NB4 (cell line): Measurements from ENCODE around the gene PDE4DIP.
"Not testable (repeated sequence)": the region's sequence is repeated elsewhere in the genome, so short reads cannot be mapped to it uniquely, and the experiment has no call there.

Experiments used
- DNase-seq: peaks from one replicate; pipeline ENCODE4 v3.0.0; 2010; ENCODE audit warnings: low read depth
- H3K4me3 ChIP-seq: one replicate; pipeline ENCODE4 v1.5.1; 2011; ENCODE audit warnings: mild to moderate bottlenecking, low read depth, low read length, moderate library complexity

Gene PDE4DIP

GRCh38 chr1:148844220-148844619, at the start of gene PDE4DIP:
TSS of gene PDE4DIP (plus strand) at chr1:148844428. CDS start at chr1:148844775, 347 bp downstream.
- not testable (repeated sequence) for DNase-seq

DNA sequence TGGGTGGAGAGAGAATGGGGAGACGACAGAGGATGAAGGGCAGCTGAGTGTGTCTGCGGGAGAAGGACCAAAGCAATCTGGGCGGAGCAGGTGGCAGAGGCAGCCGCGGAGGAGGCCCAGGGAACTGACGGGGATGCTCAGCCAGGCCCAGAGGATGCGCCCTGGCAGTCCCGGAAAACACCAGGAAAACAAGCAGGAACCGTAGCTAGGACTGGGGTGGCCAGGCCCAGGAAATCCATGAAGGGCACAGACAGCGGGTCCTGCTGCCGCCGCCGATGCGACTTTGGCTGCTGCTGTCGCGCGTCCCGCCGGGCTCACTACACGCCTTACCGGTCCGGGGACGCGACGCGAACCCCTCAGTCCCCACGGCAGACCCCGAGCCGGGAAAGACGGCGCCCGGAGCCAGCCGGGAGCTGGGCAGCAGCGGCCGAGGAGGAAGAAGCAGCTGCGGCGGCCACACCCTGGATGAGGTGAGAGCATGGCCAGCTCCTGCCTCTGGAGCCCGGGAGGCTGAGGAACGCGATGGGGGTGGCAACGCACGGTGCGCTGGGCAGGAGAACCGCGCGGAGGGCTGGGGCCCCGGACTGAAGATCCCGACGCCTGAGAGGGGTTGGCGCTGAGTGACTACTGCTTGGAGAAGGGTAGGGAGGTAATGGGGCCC, 35.8 kb upstream of the PDE4DIP start:
- not testable (repeated sequence) for DNase-seq, H3K4me3 ChIP-seq

More at GRCh38 chr1:148844220-148844619, at the start of gene PDE4DIP:
- H3K4me3 ChIP-seq = not testable (repeated sequence)

DNA sequence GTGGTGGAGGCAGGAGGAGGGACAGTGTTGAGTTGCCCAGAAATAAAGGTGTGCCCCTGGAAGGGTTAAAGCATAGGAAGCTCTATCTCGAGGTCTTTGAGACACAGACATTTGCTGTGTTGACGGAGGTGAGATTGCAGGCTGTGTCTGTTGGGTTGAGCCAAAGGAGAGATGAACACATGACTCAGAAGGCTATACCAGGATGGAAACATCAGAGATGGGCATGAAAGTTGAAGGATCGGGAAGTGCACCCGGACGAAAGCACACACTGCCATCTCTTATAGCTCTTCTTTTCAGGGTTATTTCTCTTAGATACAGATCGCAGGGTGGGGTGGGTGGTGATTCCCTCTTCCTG, 35.3 kb upstream of the PDE4DIP start:
- not testable (repeated sequence) for DNase-seq, H3K4me3 ChIP-seq

- DNase-seq, H3K4me3 ChIP-seq: not testable (repeated sequence)
These were observed 22.0 kb upstream of the PDE4DIP start for GRCh38 chr1:148822180-148822579.

- DNase-seq, H3K4me3 ChIP-seq: not testable (repeated sequence)
These were observed 20.4 kb upstream of the PDE4DIP start for GRCh38 chr1:148823822-148824221.

DNA sequence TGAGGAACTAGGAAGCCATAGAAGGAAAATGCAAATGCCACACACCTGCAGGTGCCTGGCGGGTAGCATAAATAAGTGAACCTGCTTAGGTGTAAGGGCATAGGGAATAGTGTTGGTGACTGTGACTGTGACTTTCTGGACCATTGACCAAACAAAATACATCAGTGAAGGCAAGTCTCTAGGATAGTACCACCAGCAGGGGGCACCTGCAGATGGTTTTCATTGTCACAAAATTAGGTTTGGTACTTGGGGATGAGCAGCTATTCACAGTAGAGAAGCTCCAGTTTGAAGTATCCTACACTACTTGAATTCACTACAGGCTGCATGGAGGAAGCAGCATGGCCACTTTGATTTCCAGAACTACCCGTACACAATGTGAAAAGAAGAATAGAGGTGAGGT, 19.2 kb upstream of the PDE4DIP start:
- H3K4me3 ChIP-seq = not testable (repeated sequence)

GRCh38 chr1:148828531-148828930, 15.7 kb upstream of the PDE4DIP start:
- not testable (repeated sequence) for DNase-seq, H3K4me3 ChIP-seq

More for the DNA sequence above, 19.2 kb upstream of the PDE4DIP start:
- not testable (repeated sequence) for DNase-seq

DNA sequence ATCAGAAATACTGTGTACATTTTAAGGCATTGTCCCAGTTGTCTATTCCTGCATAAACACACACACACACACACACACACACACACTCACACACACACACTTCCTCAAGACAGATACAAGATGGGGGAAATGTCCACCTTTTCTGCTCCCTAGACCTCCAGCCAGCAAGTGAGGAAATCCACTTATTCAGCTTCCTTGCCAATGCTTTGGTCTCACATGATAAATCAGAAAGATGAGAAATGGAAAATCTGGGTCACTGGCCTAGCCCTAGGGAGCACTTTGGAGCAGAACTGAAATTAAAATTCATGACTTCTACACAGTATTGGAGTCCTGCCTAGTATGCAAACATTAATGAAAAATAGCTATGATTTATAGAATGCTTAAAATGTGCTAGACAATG, 15.3 kb upstream of the PDE4DIP start:
- not testable (repeated sequence) for DNase-seq, H3K4me3 ChIP-seq

DNA sequence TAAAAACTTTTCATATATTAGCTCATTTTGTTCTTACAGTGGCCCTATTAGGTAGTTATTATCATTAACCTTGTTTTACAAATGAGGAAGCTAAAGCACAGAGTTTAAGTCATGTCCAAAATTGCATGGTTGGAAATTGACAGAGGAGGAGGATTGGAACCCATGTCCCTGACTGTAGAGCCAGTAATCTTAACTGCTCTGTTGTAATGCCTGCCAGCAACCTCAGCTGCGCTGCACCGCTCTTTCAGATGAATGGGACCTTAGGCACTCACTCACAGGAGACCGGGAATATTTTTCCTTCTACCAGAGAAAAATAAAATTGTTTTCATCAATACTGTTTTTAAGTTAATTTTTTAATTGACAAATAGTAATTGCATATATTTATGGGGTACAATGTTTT, 14.9 kb upstream of the PDE4DIP start:
- not testable (repeated sequence) for DNase-seq

GRCh38 chr1:148841262-148841661, 3.0 kb upstream of the PDE4DIP start:
- DNase-seq, H3K4me3 ChIP-seq: not testable (repeated sequence)

More for the DNA sequence above, 14.9 kb upstream of the PDE4DIP start:
- H3K4me3 ChIP-seq = not testable (repeated sequence)

- not testable (repeated sequence) for H3K4me3 ChIP-seq, DNase-seq
These were observed 423 bp downstream of the PDE4DIP start for GRCh38 chr1:148844651-148845050.

DNA sequence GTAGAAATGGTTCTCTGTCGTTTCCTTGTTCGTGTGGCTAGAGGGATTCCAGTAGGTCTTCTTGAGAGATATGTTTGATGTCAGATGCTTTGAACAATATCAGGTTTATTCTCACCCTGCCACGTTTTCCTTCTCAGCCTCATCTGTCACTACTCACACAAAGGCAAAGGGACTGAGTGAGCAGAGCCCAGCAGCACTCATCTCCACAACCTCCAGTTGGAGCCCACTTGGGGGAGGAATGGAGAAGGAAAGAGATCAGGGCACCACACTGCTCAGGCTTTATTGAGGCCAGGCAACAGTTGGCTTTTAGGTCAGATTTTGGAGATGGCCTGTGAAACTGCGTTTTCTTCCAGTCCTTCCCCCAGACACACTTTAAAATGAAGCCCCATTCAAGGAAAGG, 840 bp downstream of the PDE4DIP start:
- H3K4me3 ChIP-seq = not testable (repeated sequence)

GRCh38 chr1:148850347-148850746, 6.1 kb downstream of the PDE4DIP start:
- H3K4me3 ChIP-seq, DNase-seq: not testable (repeated sequence)

More for the DNA sequence above, 840 bp downstream of the PDE4DIP start:
- DNase-seq = not testable (repeated sequence)

- not testable (repeated sequence) for DNase-seq, H3K4me3 ChIP-seq
These were observed 6.6 kb downstream of the PDE4DIP start for GRCh38 chr1:148850840-148851239.

DNA sequence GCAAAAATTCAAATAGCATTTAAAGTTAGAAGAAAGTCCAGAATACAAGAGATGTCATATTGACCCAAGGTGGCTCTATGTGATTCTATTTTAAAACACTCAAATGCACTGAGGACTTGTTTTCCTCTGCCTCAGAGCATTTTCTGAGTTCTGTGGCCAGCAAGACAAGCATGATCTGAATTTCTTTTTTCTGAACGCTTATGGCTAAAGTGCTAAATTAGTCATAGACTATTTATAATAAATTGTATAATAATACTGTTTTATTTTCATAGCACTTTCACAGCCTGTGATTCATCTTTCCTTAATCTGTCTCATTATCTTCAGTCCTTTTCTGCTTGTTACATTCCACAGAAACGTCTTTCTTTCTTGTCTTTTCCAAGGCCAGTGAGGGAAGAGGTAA, 7.5 kb downstream of the PDE4DIP start:
- not testable (repeated sequence) for DNase-seq, H3K4me3 ChIP-seq

DNA sequence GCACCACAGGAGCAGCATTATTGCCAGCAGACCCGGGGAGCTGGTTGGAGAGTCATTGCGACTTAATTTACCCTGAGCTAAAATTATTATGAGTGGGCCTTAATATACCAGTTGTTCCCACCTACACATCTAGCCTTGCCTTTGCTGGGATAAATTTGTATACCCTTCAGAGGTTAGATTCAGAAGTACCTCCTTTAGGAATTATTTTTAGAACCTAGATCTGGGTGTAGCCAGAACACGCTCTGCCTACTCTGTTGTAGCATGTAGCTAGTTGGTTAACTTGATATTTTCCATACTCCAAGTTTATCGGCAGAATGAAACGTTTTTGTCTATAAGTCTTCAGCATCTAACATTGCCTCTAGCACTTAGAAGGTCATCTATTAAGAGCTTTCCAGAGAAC, 9.1 kb downstream of the PDE4DIP start:
- not testable (repeated sequence) for H3K4me3 ChIP-seq, DNase-seq

DNA sequence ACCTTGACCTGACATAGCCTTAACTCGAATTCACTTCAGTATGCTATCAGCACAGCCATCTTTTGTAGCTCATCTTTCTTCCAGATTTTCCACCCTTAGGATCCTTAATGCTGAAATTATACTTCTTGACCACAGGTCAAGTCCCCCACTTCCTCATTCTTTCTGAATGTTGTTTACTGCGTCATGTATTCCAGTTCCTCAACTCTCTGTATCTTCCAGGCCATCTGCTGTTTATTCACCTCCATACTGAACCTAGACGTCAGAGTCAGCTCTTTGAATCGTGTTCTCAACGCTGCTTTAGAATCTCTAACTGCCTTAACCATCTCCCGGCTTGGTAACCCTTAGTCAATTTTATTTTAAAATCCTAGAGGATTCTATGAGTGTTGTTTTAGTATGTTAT, 9.8 kb downstream of the PDE4DIP start:
- H3K4me3 ChIP-seq, DNase-seq: not testable (repeated sequence)

DNA sequence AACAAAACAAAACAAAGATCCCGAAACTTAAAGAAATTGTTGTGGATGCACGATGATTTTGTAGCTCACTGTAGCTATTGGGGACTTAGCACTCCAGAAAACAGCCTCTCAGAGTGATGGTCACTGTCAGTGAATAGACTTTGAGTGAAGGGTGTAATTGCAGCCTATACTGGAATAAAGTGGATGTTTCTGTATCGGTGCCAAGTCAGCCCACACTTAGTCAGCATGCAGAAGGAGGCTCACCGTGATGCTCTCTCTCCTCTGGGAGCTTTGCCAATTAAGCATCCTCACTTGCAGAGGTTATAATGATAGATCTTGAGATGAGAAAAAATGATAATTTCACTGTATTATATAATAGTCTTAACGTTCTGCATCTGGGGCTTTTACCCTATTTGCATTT, 11.1 kb downstream of the PDE4DIP start:
- DNase-seq, H3K4me3 ChIP-seq: not testable (repeated sequence)

- DNase-seq, H3K4me3 ChIP-seq: not testable (repeated sequence)
These were observed 15.8 kb downstream of the PDE4DIP start for GRCh38 chr1:148860049-148860448.

GRCh38 chr1:148860579-148861259, 16.5 kb downstream of the PDE4DIP start:
- not testable (repeated sequence) for H3K4me3 ChIP-seq, DNase-seq
